Hepatocyte (in vitro differentiated cells): ENCODE measurements around the gene DNAJB12. TPM values are rescaled to one million over a fixed set of nuclear protein-coding genes. Genes with fewer than 3 reads are reported as not detected.
A peak's percentile ranks its signal among the peaks of the same experiment; 100 is the strongest.

Experiments used
- DNase-seq: peaks from one replicate; pipeline ENCODE4 v3.0.0-alpha.2; 2016; ENCODE audit warnings: low spot score
- H2AFZ ChIP-seq: fragments of 200-600 bp; sonication (generic); 2 replicates; pipeline ENCODE4 v1.6.0; 2016; ENCODE audit warnings: antibody characterized with exemption, mild to moderate bottlenecking
- H3K27ac ChIP-seq: fragments of 200-600 bp; sonication (generic); 2 replicates; pipeline ENCODE4 v1.5.1; 2016; ENCODE audit warnings: mild to moderate bottlenecking
- H3K27me3 ChIP-seq: fragments of 200-600 bp; sonication (generic); 2 replicates; pipeline ENCODE4 v1.6.1; 2016
- H3K36me3 ChIP-seq: fragments of 200-600 bp; sonication (generic); replicated peaks from 2 replicates; pipeline ENCODE4 v1.5.1; 2016; ENCODE audit warnings: low read depth; ENCODE audit not compliant: insufficient read depth
- H3K4me1 ChIP-seq: fragments of 200-600 bp; sonication (generic); 2 replicates; pipeline ENCODE4 v1.5.1; 2016; ENCODE audit warnings: mild to moderate bottlenecking, moderate library complexity; ENCODE audit not compliant: insufficient read depth
- H3K4me2 ChIP-seq: fragments of 200-600 bp; sonication (generic); 2 replicates; pipeline ENCODE4 v1.6.0; 2016
- H3K4me3 ChIP-seq: fragments of 200-600 bp; sonication (generic); 2 replicates; pipeline ENCODE4 v1.5.1; 2016; ENCODE audit warnings: mild to moderate bottlenecking
- H3K79me2 ChIP-seq: fragments of 200-600 bp; sonication (generic); 2 replicates; pipeline ENCODE4 v1.6.0; 2017; ENCODE audit warnings: mild to moderate bottlenecking
- H3K9me2 ChIP-seq: fragments of 200-600 bp; sonication (generic); replicated peaks from 2 replicates; pipeline ENCODE4 v1.6.0; 2017; ENCODE audit warnings: mild to moderate bottlenecking; ENCODE audit not compliant: insufficient read depth
- H3K9me3 ChIP-seq: fragments of 200-600 bp; sonication (generic); 2 replicates; pipeline ENCODE4 v1.5.1; 2016; ENCODE audit warnings: low read depth, mild to moderate bottlenecking
- H4K20me1 ChIP-seq: fragments of 200-600 bp; sonication (generic); 2 replicates; pipeline ENCODE4 v1.6.0; 2016; ENCODE audit warnings: mild to moderate bottlenecking; ENCODE audit not compliant: insufficient read depth, poor library complexity, severe bottlenecking
- EZH2 ChIP-seq: fragments of 200-600 bp; sonication (generic); IDR thresholded peaks from 2 replicates; pipeline ENCODE4 v1.6.1; 2016; ENCODE audit warnings: antibody characterized with exemption, mild to moderate bottlenecking, borderline replicate concordance
- EZH2phosphoT487 ChIP-seq: fragments of 200-600 bp; sonication (generic); IDR thresholded peaks from one replicate; pipeline ENCODE4 v1.6.1; 2018; ENCODE audit warnings: antibody characterized with exemption, mild to moderate bottlenecking, low read depth, moderate library complexity; ENCODE audit not compliant: unreplicated experiment, severe bottlenecking
- whole genome bisulfite sequencing: methylation state at CpG from one replicate; pipeline ENCODE4 v1.1.6; 2016; ENCODE audit warnings: low lambda C conversion rate; ENCODE audit errors: missing lambda C conversion rate; 5-methylcytosine and 5-hydroxymethylcytosine counted together
- polyA plus RNA-seq: library from polyadenylated mRNA; unstranded; fragments of >200 nt; fragmentation: Nextera tagmentation; extraction: Ambion mirVana; gene quantifications from 2 replicates; pipeline ENCODE4 v1.2.1, GENCODE V29; 2016
- total RNA-seq: library from RNA; depleted of rRNA; stranded (reverse); fragments of >200 nt; gene quantifications from 2 replicates; pipeline ENCODE4 v1.2.3, GENCODE V29; 2014
- TF ChIP-seq, protein P1 (sequence below): fragments of 200-600 bp; sonication (generic); IDR thresholded peaks from 2 replicates; pipeline ENCODE4 v1.5.1; 2016; ENCODE audit warnings: antibody characterized with exemption, mild to moderate bottlenecking; ENCODE audit not compliant: poor library complexity

Gene DNAJB12
- total and polyA plus RNA-seq, 2 experiments from 2014 or later: 31.0 to 40.3 TPM

DNA sequence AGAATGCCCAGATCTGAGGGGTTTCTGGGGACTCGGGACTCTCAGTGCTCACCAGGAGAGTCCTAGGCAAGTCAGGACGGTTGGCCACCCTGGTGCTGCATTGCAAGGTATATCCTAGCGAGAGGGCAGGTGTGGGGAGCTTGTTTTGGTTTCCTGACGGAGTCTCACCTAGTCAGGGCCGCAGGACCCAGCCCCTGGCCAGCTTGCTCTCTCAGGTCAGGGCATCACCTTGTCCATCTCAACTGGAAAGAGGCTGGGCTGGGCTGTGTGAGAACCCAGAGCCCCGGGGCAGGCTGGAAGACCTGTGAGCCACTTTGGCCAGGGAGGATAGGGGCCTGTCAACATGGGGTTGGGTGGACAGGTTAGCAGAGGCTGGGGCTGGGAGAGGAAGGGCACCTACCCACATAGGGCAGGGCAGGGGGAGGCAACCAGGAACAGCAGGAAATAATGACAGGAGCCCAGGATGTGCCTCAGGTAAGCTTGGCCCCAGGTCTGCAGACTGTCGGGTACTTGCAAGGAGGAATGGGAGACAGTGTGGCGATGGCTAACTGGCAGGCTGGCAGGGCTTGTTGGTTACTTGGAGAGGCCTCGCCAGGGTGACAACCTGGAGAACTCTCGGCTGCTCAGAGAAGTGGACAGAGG is 31.5 kb downstream of the DNAJB12 start:
- H3K9me3 ChIP-seq: no peaks in the 10 kb centered on the region
- H3K27me3 ChIP-seq: no peaks in the 10 kb centered on the region
- H2AFZ ChIP-seq: no peak overlapping the region
- no peak overlapping the region for H3K4me3 ChIP-seq
- no peaks in the 10 kb centered on the region for H3K9me2 ChIP-seq
- no peak for TF ChIP-seq EZH2phosphoT487
- no peak for TF ChIP-seq EZH2
- TF ChIP-seq, protein P1, sequence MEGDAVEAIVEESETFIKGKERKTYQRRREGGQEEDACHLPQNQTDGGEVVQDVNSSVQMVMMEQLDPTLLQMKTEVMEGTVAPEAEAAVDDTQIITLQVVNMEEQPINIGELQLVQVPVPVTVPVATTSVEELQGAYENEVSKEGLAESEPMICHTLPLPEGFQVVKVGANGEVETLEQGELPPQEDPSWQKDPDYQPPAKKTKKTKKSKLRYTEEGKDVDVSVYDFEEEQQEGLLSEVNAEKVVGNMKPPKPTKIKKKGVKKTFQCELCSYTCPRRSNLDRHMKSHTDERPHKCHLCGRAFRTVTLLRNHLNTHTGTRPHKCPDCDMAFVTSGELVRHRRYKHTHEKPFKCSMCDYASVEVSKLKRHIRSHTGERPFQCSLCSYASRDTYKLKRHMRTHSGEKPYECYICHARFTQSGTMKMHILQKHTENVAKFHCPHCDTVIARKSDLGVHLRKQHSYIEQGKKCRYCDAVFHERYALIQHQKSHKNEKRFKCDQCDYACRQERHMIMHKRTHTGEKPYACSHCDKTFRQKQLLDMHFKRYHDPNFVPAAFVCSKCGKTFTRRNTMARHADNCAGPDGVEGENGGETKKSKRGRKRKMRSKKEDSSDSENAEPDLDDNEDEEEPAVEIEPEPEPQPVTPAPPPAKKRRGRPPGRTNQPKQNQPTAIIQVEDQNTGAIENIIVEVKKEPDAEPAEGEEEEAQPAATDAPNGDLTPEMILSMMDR: no peak
- WGBS: 95% methylated on average over 10 of the region's 10 CpGs
- H3K36me3 ChIP-seq: no peaks in the 10 kb centered on the region
- no peaks in the 10 kb centered on the region for H3K79me2 ChIP-seq
- no peaks in the 10 kb centered on the region for H4K20me1 ChIP-seq
- no peak overlapping the region for H3K4me2 ChIP-seq
- peaks cover 54% of the 10 kb centered on the region for H3K4me1 ChIP-seq
- peak overlapping the region; percentile 98 for H3K27ac ChIP-seq
- DNase-seq: peak; percentile 7

DNA sequence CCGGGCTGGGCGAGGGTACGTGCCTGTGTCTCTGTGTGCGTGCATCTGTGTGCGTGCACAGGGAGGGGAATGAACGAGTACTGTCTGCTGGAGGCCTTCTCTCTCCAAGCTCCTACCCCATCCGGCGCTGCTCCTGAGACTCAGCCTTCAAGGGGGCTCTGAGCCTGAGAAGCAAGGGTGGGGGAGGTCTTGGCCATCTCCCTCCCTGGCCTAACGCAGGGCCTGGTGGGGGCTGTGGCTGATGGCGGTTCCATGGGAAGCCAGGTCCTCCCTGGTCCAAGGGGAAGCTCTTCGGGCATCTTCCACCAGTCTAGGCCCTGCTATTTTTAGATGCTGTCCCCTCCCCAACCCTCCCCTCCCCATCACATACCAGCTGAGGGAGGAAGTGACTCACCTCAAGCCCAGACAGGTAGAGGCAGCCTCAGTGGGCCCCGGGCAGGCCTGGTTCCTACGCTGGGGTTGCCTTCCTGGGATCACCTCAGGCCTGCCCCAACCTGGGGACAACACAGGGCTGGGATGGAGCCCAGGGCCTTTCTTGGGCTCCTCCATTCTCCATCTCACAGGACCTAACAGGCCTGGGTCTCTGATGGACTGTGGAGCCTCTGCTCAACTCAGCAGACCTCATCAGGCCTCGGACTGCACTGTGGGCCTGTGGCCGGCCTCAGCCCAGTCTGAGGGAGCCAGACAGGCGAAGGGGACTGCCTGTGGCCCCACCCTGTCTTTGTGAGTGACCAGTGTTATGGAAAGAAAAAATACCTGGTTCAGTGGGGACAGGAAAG is 32.2 kb downstream of the DNAJB12 start:
- peaks cover 49% of the 10 kb centered on the region for H3K4me1 ChIP-seq
- no peaks in the 10 kb centered on the region for H3K27me3 ChIP-seq
- H3K4me2 ChIP-seq: no peak overlapping the region
- peak; percentile 51 for DNase-seq
- no peak overlapping the region for H3K4me3 ChIP-seq
- no peaks in the 10 kb centered on the region for H3K79me2 ChIP-seq
- 94% methylated on average over 12 of the region's 16 CpGs for WGBS
- no peaks in the 10 kb centered on the region for H3K9me3 ChIP-seq
- no peaks in the 10 kb centered on the region for H3K9me2 ChIP-seq
- H3K27ac ChIP-seq: peak overlapping the region; percentile 98
- no peaks in the 10 kb centered on the region for H4K20me1 ChIP-seq
- H2AFZ ChIP-seq: no peak overlapping the region
- no peak for TF ChIP-seq EZH2
- no peak for TF ChIP-seq EZH2phosphoT487
- TF ChIP-seq, protein P1: no peak
- H3K36me3 ChIP-seq: no peaks in the 10 kb centered on the region

DNA sequence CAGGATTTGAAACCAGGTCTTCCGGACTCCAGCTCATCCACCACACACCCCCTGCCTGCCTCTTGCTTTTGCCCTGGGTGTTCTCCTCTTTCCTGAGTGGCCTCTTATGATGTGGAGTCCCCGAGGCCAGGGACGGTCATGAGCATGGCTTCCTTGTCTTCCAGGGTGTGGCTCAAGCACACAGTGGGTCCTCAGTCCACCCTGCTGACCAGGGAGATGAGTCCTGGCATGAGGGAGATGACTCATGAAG is 32.8 kb downstream of the DNAJB12 start:
- Histone ChIP-seq H2AFZ (no peak overlapping the region), H3K36me3 (no peaks in the 10 kb centered on the region), H4K20me1 (no peaks in the 10 kb centered on the region), H3K27me3 (no peaks in the 10 kb centered on the region), H3K4me3 (no peak overlapping the region), H3K4me1 (peaks cover 49% of the 10 kb centered on the region), H3K79me2 (no peaks in the 10 kb centered on the region), H3K9me3 (no peaks in the 10 kb centered on the region), H3K9me2 (no peaks in the 10 kb centered on the region), H3K4me2 (no peak overlapping the region), H3K27ac (peak overlapping the region; percentile 98)
- TF ChIP-seq, protein P1: no peak
- TF ChIP-seq EZH2phosphoT487 (no peak), EZH2 (no peak)
- DNase-seq: peak; percentile 36
- WGBS: 83% methylated on average over 3 of the region's 3 CpGs
